Astrocyte of the spinal cord (primary cell): ENCODE data around the gene PODXL2.

ENCODE experiments used
- DNase-seq: peaks from one replicate; pipeline ENCODE4 v3.0.0; 2011; ENCODE audit warnings: low read depth, low spot score
- H3K4me3 ChIP-seq: 2 replicates; pipeline ENCODE4 v1.5.1; 2011; ENCODE audit warnings: low read depth, mild to moderate bottlenecking, low read length, moderate library complexity
- CTCF ChIP-seq: IDR thresholded peaks from 2 replicates; pipeline ENCODE4 v1.5.1; 2012; ENCODE audit warnings: low read depth, mild to moderate bottlenecking, low read length, inconsistent platforms
- in situ Hi-C: cut with HindIII; loops from 2 replicates; pipeline ENCODE4 v1.10.0; 2017; ENCODE audit warnings: low sequenced_read_pairs

The PODXL2 gene

GRCh38 chr3:127689266-127689860 lies 60.4 kb downstream of the PODXL2 start:
- H3K4me3 ChIP-seq, result no peak overlapping the region
- in situ Hi-C loops, result no loop called here
- no peak for DNase-seq
- no peak for TF ChIP-seq CTCF

GRCh38 chr3:127690106-127690505 lies 61.1 kb downstream of the PODXL2 start:
- peak; percentile 76 for DNase-seq
- no peak for TF ChIP-seq CTCF
- in situ Hi-C loops, result no loop called here
- H3K4me3 ChIP-seq, result no peak overlapping the region

- in situ Hi-C loops, result no loop called here
- TF ChIP-seq CTCF, result peak; percentile 93
- peak; percentile 64 for DNase-seq
- no peak overlapping the region for H3K4me3 ChIP-seq
These were observed 62.0 kb downstream of the PODXL2 start for GRCh38 chr3:127690823-127691452.

- in situ Hi-C loops, result no loop called here
- no peak for TF ChIP-seq CTCF
These were observed 62.5 kb downstream of the PODXL2 start for GRCh38 chr3:127691489-127691888.

GRCh38 chr3:127691974-127692373 lies 63.0 kb downstream of the PODXL2 start:
- no peak for DNase-seq
- no peak for TF ChIP-seq CTCF
- H3K4me3 ChIP-seq, result no peak overlapping the region
- in situ Hi-C loops, result no loop called here

More at GRCh38 chr3:127691489-127691888, 62.5 kb downstream of the PODXL2 start:
- no peak for DNase-seq
- H3K4me3 ChIP-seq, result no peak overlapping the region

GRCh38 chr3:127692501-127693335 lies 63.7 kb downstream of the PODXL2 start:
- H3K4me3 ChIP-seq, result no peak overlapping the region
- in situ Hi-C loops, result no loop called here
- DNase-seq, result no peak
- TF ChIP-seq CTCF, result no peak
